DMS53 treated with DMSO at 0.1 percent for 48 hours (cell line): ENCODE results near the gene HEMGN.

Experiments
- DNase-seq: peaks from one replicate; lab custom pipeline; 2025; ENCODE audit not compliant: unreplicated experiment; lab: John Stamatoyannopoulos, UW

Gene HEMGN

GRCh38 chr9:97933297-97933998 is 4.5 kb downstream of the HEMGN start:
- no peak for DNase-seq

GRCh38 chr9:97930972-97931371 is 7.0 kb downstream of the HEMGN start:
- DNase-seq = no peak

DNA sequence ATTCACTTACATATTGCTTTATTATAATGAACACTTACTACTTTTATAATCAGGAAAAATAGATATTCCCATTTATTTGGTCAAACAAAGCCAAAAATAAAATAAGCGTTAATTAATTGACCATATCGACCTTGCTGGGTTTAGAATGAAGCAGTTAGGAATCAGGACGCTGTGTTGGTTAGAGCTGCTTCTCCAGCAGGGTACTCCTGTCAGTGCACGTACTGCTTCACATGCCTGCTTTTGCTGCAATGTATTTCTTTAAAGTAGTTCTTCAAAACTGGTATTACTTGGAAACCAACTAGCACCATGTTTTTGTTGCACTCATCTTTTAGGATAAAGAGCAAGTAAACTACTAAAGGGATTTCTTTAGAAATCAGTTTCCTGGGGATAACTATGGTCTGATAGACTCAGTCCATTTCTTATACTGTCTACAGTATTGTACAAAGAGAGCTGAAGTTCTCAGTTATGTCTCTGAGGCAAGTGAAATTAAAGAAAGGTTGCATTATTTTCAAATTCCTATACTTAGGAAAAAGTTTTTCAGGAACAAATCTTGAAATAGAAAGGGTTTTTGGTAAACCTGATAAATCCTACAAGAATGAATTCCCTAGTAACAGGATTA is 8.9 kb downstream of the HEMGN start:
- no peak for DNase-seq

GRCh38 chr9:97925497-97926334 is 12.3 kb downstream of the HEMGN start:
- DNase-seq = no peak

DNA sequence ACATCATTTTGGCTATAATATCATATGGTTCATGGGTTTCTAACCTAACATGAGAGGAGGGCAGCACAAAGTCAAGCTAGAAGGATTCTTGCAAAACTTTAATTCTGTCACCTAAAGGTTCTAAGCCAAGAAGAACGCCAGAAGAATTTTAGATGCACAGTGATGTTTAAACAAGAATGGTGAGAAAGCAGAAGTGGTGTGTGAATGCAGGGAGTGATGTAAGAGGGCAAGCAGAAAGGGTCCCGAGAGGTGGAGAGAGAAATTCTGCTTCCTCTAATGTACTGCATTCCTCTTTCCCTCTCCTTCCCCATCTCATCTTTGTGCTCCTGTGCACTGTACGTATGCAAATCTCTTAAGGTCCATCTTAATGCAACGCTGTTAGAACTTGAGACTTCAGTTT is 13.6 kb downstream of the HEMGN start:
- DNase-seq = no peak

GRCh38 chr9:97923529-97924108 is 14.4 kb downstream of the HEMGN start:
- peak; percentile 70 for DNase-seq

DNA sequence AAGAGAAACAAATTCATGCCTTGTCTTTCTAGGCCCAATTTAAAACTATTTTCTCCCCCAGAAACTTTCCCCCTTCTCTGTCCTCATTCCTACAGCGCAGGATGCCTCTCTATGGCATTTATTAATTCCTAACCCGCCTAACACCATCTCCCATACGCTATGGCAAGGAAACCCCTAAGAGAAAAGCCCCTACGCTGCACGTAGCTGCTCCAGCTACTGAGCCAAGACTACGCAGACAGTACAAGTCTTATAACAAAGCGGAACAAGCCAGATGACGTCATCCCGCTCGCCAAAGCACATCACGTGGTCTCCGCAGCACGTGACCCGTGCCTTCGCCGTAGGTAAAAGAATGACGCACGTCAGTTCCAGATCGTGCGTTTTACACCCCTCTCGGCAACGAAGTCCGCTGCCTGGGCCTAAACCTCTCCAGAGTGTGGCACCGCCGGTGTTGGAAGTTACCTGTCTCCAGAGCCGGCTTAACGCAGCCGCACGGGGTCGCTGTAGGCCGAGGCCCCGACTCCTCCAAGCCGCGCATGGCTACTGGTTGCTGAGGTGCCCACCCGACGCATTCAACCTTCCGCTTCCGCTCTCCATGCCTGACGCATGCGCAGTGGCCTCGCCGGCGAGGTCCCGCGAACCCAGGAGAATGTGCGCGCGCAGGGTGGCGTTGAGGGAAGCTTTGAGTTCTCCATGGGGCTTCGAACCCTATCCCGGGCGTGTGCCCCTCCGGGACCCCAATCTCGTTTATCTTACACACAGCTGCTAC is 15.8 kb downstream of the HEMGN start, which contains the start of gene TRMO:
Gene TRMO (minus strand): TSS at position 542 of the 766 bp plus-strand sequence. CDS start 7 bp downstream, at position 535.
- peak; percentile 87 for DNase-seq

DNA sequence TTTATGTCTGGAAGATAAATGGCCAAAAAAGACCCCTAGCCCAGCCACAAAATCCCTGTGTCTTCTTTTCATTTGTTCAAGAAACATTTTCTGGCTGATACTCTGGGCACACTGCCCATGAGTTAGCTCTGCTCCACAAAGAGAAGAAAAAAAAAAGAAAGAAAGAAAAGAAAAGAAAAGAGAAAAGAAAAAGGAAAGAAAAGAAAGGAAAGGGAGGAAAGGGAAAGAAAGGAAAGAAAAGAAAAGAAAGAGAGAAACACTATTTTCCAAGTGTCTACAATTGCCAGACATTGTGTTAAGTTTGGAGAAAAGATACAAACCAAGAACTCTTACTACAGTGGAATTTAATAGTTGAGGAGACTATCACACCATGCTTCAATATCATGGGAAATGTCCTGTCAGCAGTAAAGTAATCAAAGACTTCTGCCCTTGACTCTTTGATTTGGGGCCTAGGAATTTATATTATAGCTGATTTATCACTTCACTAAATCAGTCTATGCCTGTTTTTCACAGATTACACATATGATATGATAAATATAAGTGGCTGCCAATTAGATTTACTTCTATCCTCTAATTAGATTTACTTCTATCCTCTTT is 18.7 kb downstream of the HEMGN start:
- no peak for DNase-seq

GRCh38 chr9:97918611-97919010 is 19.4 kb downstream of the HEMGN start:
- DNase-seq = no peak

DNA sequence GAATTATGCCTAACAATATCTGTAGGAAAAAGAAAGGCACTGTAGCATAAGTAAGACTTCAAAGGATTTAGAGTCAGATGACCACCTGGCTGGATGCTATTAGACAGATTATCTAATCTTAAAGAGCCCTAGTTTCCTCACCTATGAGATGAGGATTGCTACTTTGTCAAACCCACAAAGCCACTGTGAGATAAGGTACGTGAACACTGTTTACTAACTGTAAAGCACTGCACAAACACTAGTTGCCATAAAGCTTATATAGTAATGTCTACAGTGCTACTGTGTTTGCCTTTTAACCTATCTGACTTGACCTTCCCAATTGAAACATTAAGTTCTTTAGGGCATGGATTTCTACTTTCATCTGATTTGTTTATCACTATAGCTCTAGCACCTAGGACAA is 26.0 kb downstream of the HEMGN start:
- no peak for DNase-seq

GRCh38 chr9:97911528-97911927 is 26.4 kb downstream of the HEMGN start:
- DNase-seq = no peak

DNA sequence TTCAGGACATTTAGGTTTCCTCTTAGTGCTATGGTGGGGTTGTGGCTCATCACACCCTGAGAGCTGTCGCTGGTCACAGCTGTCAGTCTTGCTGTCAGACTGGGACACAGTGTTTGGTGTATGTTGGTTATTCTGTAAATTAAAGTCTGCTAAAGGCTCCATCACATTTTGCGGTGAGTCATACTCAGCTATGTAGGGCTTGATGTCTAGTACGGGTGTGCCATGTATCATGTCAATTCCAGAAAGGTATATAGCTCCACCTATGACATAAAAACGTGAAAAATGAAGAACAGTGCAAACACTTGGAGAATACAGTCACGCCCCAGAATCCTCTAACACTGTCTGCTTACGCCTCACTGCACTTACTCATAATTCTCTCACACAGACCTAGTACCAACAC is 27.6 kb downstream of the HEMGN start:
- no peak for DNase-seq

GRCh38 chr9:97908705-97909104 is 29.3 kb downstream of the HEMGN start:
- DNase-seq = no peak

GRCh38 chr9:97907632-97908031 is 30.3 kb downstream of the HEMGN start:
- no peak for DNase-seq

DNA sequence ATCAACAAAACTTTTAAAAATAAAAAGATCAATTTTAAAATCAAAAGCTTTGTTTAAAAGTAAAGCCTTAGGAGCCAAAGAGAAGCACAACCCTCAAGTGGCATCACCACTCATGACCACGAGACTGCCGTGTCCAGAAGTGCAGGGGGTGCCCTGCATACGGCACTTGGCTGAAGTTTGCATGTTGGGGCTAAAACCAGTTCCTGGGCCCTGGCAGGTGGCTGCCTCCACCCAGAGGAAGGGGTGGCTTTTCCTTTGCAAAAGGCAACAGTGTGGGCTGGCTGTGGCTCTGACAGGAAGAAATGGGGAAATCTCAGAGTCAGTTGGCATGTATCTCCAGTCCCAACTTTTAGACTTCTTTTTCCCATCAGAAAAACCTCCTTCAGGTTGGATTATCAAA is 30.9 kb downstream of the HEMGN start:
- DNase-seq = no peak

- no peak for DNase-seq
Measured at GRCh38 chr9:97906236-97906831, 31.6 kb downstream of the HEMGN start.

- no peak for DNase-seq
Measured at GRCh38 chr9:97905228-97905627, 32.7 kb downstream of the HEMGN start.

DNA sequence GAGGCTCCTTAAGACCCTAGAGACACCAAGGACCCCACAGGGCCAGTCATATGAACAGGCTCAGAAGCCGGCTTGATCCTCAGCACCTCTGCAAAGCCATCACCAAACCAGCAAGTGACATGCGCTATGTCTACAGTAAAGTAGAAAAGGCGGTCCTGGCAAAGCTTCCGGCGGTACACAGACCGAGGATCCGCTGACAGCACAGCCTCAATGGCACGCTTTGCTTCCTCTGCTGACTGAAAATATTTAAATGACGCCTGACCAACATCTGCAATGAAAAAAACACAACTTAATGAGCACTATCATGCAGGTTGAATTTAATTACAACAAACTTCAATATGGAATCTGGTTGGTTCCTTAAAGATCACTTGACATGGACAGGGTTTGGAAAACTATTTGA is 33.2 kb downstream of the HEMGN start:
- DNase-seq = no peak

DNA sequence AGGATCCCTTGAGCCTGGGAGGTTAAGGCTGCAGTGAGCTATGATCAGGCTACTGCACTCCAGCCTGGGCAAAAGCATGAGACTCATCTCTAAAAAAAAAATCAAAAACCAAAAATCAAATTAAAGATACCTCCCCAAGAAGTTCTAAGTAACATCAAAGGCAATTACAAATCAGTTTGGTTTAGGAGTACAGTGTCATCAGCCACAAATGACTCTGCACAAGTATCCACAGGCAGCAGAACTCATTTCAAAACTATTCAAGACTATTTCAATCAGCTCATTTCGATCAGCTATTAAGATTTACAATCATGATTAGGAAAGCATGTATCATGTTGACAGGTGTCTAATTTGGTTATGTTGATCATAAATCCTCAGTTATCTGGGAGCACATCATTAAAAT is 34.8 kb downstream of the HEMGN start:
- DNase-seq = no peak
